ENCODE data around the gene DLGAP4.

The DLGAP4 gene, protein sequence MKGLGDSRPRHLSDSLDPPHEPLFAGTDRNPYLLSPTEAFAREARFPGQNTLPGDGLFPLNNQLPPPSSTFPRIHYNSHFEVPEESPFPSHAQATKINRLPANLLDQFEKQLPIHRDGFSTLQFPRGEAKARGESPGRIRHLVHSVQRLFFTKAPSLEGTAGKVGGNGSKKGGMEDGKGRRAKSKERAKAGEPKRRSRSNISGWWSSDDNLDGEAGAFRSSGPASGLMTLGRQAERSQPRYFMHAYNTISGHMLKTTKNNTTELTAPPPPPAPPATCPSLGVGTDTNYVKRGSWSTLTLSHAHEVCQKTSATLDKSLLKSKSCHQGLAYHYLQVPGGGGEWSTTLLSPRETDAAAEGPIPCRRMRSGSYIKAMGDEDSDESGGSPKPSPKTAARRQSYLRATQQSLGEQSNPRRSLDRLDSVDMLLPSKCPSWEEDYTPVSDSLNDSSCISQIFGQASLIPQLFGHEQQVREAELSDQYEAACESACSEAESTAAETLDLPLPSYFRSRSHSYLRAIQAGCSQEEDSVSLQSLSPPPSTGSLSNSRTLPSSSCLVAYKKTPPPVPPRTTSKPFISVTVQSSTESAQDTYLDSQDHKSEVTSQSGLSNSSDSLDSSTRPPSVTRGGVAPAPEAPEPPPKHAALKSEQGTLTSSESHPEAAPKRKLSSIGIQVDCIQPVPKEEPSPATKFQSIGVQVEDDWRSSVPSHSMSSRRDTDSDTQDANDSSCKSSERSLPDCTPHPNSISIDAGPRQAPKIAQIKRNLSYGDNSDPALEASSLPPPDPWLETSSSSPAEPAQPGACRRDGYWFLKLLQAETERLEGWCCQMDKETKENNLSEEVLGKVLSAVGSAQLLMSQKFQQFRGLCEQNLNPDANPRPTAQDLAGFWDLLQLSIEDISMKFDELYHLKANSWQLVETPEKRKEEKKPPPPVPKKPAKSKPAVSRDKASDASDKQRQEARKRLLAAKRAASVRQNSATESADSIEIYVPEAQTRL

DNA sequence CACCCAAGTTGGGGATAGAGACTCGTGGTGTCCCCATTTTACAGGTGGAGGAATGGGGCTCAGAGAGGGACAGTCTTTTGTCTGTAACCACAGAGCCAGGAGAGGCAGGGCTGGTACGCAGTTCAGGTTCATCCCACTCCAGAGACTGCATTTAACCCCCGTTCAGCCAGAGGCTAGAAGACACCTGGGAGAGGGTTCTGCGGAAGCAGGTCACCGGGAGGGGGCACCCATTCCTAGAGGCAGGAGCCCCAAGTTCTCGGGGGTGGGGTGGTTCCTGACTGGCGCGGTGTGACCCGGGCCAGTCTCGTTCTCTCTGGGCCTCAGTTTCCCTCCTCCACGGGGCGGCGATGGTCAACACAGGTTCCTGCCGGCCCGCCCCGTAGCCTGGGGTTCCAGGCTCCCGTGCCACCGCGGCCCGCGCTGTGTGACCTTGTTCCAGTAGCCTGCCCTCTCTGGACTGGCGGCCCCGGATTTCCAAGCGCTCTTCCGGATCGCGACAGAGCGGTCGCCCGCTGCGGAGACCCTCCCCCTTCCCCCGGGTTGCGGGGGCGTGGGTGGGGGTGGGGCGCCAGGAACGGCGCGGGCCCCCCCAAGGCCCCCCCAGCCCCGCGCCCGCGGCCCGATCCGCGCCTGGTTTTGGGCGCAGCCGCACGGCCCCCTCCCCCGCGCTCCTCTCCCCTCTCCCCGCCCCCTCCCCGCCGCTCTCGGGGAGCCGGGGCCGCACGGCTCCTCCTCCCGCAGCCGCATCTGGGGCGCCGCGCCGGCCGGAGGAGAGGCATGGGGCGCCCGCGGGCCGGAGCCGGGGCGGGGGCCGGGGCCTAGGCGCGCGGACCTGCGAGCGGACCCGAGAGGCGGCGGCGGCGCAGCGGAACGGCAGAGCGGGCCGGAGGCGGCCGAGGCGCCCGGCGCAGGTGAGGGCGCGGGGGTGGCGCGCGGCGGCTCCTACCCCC, at the start of gene DLGAP4:
Gene DLGAP4, plus strand, starts transcription at position 738 of the 950 bp plus-strand sequence. CDS start 125,379 bp downstream, outside the sequence.
- peak; percentile 6 for TF ChIP-seq CTCF (IDR thresholded peaks at IDR 0.05; ENCODE audit: control insufficient read depth, insufficient read depth, low read depth, low read length, missing control alignments)
- no peak within 1 kb of the TSS for H3K4me3 ChIP-seq (ENCODE audit: control insufficient read depth, low read depth, low read length)
- DNase-seq (ENCODE audit: low read depth) = no peak

DNA sequence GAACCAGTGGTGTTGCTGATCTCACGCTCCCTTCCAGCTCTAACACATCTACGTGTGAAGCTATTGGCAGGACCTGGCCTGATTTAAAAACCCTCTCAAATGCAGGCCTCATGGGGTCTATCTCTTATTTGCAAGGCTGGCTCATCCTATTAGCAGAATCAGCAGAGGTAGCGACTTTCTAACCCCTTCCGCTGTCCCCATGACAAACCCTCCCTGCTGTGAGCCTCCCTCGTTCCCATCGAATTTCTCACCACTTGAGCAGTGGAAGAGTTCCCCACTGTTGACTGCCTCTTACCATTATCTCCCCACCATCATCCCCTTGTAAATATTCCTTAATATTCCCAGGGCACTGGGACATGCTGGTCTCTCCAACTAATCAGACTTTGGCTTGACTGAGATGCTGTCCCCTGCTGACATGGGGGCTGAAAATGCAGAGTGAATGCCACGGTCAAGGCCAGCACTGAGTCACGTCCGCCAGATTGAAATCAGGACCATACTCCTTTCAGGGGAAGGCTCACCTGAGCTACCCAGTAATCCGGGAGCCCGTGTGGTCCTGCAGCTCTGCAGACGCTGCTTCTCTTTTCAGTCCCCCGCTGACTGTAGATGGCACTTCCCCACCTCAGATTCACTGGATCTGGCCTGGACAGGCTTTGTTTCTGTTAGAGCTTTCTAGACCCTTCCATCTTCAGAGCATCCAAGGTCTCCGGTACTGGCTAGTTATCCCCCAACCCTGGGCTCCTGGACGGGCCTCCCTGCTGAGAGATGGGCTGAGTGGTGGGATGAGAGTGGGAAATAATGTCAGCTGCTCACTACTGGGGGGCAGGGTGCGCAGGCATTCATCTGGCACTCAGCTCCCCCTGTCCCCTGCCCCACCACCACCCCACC, 46.7 kb upstream of the DLGAP4 start:
- no peak for TF ChIP-seq CTCF (IDR thresholded peaks at IDR 0.05; ENCODE audit: control insufficient read depth, insufficient read depth, low read depth, low read length, missing control alignments)
- DNase-seq (ENCODE audit: low read depth) = no peak
- H3K4me3 ChIP-seq (ENCODE audit: control insufficient read depth, low read depth, low read length) = no peak overlapping the region

DNA sequence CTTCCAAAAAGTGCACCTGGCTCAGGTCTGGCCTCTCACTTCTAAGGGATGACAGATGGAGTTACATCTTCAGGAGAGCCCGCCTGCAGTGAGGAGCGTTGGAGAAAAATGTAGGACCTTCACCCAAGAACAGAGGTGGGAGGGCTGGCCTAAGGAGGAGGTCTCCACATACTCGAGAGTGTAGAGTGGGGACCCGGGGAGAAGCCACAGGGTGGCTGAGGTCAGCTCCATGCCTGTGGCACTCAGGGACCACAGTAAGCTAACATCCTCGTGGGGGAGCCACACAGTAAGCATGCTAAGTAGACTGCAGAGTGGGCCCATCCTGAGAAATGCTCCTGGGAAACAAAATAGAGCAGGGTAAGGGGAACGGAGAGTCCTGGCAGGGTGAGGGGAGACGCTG, 45.8 kb upstream of the DLGAP4 start:
- no peak for TF ChIP-seq CTCF (IDR thresholded peaks at IDR 0.05; ENCODE audit: control insufficient read depth, insufficient read depth, low read depth, low read length, missing control alignments)
- H3K4me3 ChIP-seq (ENCODE audit: control insufficient read depth, low read depth, low read length) = no peak overlapping the region
- DNase-seq (ENCODE audit: low read depth) = no peak

DNA sequence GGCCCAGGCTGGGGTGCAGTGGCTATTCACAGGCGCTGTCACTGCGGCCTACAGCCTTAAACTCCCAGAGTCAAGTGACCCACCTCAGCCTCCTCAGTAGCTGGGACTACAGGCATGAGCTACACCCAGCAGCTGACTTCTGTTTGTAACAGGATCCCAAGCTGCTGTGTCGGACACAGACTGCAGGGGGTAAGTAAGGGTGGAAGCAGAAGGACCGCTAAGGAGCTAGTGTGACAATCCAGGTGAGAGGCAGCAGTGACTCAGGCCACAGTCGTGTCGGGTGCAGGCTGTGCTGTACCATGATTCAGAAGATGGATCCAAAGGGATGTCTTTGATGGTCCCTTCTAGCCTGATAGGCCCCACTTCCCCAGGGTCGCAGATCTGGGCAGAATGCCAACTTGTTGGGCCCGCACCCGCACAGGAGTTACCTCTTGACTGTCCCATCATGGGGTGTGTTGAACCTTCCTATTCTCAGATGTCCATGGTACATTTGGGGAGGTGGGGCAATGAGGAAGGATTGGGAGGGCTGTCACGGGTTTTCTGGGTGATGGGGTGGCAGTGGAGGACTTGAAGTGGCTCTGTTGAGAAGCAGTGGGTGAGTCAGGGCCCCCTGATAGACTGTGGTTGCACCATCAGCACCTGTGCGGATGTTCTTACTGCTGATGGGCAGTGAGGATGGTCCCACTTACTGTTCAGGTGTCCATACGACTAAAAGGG, 44.6 kb upstream of the DLGAP4 start:
- TF ChIP-seq CTCF (IDR thresholded peaks at IDR 0.05; ENCODE audit: control insufficient read depth, insufficient read depth, low read depth, low read length, missing control alignments) = no peak
- no peak for DNase-seq (ENCODE audit: low read depth)
- H3K4me3 ChIP-seq (ENCODE audit: control insufficient read depth, low read depth, low read length) = no peak overlapping the region

DNA sequence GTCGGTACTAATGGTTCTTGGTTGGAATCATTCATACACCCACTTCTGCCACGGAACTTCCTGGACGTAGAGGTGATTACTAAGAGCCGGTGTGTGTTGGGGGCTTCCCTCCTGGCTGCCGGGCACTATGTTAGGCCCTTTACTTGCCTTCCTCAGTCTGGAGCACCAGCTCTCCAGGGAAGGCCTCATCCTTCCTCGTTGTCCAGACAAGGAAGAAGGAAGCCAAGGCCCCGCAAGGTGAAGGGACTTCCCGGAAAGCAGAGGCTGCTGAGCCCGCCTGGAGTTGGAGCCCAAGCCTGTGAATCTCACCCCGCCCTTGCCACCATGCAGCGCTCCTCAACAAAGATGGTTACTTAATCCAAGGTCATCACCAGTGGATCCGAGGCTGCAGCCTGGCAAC, 43.7 kb upstream of the DLGAP4 start:
- DNase-seq (ENCODE audit: low read depth) = no peak
- no peak overlapping the region for H3K4me3 ChIP-seq (ENCODE audit: control insufficient read depth, low read depth, low read length)
- no peak for TF ChIP-seq CTCF (IDR thresholded peaks at IDR 0.05; ENCODE audit: control insufficient read depth, insufficient read depth, low read depth, low read length, missing control alignments)

Measured in AG09309 (cell line).